Lower leg skin (tissue), 3 donors: ENCODE data around the gene PIGO.

Experiments
- CTCF ChIP-seq, 3 donors: fragments of 450-650 bp; IDR thresholded peaks; one replicate each; pipeline ENCODE4 v1.5.1; 2016; ENCODE audit warnings: antibody characterized with exemption in 3 of 3, mild to moderate bottlenecking in 3 of 3, moderate library complexity in 2 of 3
- POLR2A ChIP-seq, 2 donors: fragments of 450-650 bp; IDR thresholded peaks; one replicate each; pipeline ENCODE4 v1.6.1; 2016 to 2017; ENCODE audit warnings: antibody characterized with exemption in 2 of 2, mild to moderate bottlenecking in 1 of 2, moderate library complexity in 1 of 2

GRCh38 chr9:35110327-35110761 lies 14.0 kb upstream of the PIGO start:
- no peak for TF ChIP-seq CTCF (IDR thresholded peaks at IDR 0.05)
- no peak for TF ChIP-seq POLR2A (IDR thresholded peaks at IDR 0.05)
